CD14-positive monocyte (primary cell): ENCODE results near the gene SLC12A7. TPM values are rescaled to one million over a fixed set of nuclear protein-coding genes. Genes with fewer than 3 reads are reported as not detected.

Source experiments
- DNase-seq, 3 donors: peaks; one replicate each; pipeline ENCODE4 v3.0.0-alpha.2; 2011 to 2022
- H2AFZ ChIP-seq: 2 replicates; pipeline ENCODE4 v1.6.0; 2012; ENCODE audit warnings: mild to moderate bottlenecking, low read depth, low read length, inconsistent platforms; ENCODE audit not compliant: insufficient read depth, poor library complexity, severe bottlenecking
- H3K27ac ChIP-seq, 2 donors: 1 replicate in 1 of 2; 2 replicates in 1 of 2; pipeline ENCODE4 v1.5.1; 2012 to 2013; ENCODE audit warnings: low read length in 2 of 2, control low read depth in 1 of 2, inconsistent platforms in 1 of 2, low read depth in 1 of 2, mild to moderate bottlenecking in 1 of 2
- H3K27me3 ChIP-seq, 2 donors: one replicate each; pipeline versions ENCODE4 v1.6.0 to v1.6.1; 2011 to 2013; ENCODE audit warnings: low read length in 2 of 2; ENCODE audit not compliant: control insufficient read depth in 2 of 2, insufficient read depth in 2 of 2
- H3K36me3 ChIP-seq, 2 donors: replicated peaks in 1 of 2; 1 replicate in 1 of 2; 2 replicates in 1 of 2; pipeline versions ENCODE4 v1.5.1 to v1.6.1; 2012 to 2013; ENCODE audit warnings: low read length in 2 of 2, control low read depth in 1 of 2, inconsistent platforms in 1 of 2, mild to moderate bottlenecking in 1 of 2; ENCODE audit not compliant: insufficient read depth in 2 of 2, control insufficient read depth in 1 of 2
- H3K4me1 ChIP-seq, 2 donors: 1 replicate in 1 of 2; 2 replicates in 1 of 2; pipeline versions ENCODE4 v1.5.1 to v1.6.1; 2012 to 2013; ENCODE audit warnings: low read length in 2 of 2, control low read depth in 1 of 2, inconsistent platforms in 1 of 2, mild to moderate bottlenecking in 1 of 2, moderate library complexity in 1 of 2; ENCODE audit not compliant: insufficient read depth in 2 of 2, control insufficient read depth in 1 of 2
- H3K4me2 ChIP-seq: replicated peaks from 2 replicates; pipeline ENCODE3; 2012; ENCODE audit warnings: low read length, moderate library complexity, mild to moderate bottlenecking; ENCODE audit not compliant: poor library complexity, severe bottlenecking; ENCODE audit errors: extremely low read depth
- H3K4me3 ChIP-seq, 3 experiments: fragments of 200-600 bp in 1 of 3; sonication (generic) in 1 of 3; replicated peaks in 1 of 3; 1 replicate in 2 of 3; 2 replicates in 1 of 3; pipeline ENCODE4 v1.5.1; 2011 to 2013; ENCODE audit warnings: low read length in 3 of 3, mild to moderate bottlenecking in 3 of 3, control low read depth in 2 of 3, low read depth in 2 of 3, inconsistent platforms in 1 of 3, moderate library complexity in 1 of 3
- H3K79me2 ChIP-seq: 2 replicates; pipeline ENCODE4 v1.6.0; 2012; ENCODE audit warnings: mild to moderate bottlenecking, control low read depth, inconsistent platforms, low read length, moderate library complexity; ENCODE audit not compliant: insufficient read depth
- H3K9ac ChIP-seq: 2 replicates; pipeline ENCODE4 v1.6.0; 2017; ENCODE audit warnings: low read length, mild to moderate bottlenecking; ENCODE audit not compliant: insufficient read depth, poor library complexity, severe bottlenecking
- H3K9me3 ChIP-seq, 2 donors: replicated peaks in 1 of 2; 1 replicate in 1 of 2; 2 replicates in 1 of 2; pipeline versions ENCODE4 v1.5.1 to v1.6.1; 2012 to 2013; ENCODE audit warnings: low read length in 2 of 2, control low read depth in 1 of 2; ENCODE audit not compliant: control insufficient read depth in 1 of 2, insufficient read depth in 1 of 2
- H4K20me1 ChIP-seq: 2 replicates; pipeline ENCODE4 v1.6.0; 2012; ENCODE audit warnings: mild to moderate bottlenecking, low read length, control low read depth, moderate library complexity; ENCODE audit not compliant: insufficient read depth
- H3K27ac Mint-ChIP-seq, 7 donors: one replicate each; pipeline ENCODE4 v1.8.0; 2020; ENCODE audit warnings: mild to moderate bottlenecking in 7 of 7, mixed read lengths in 7 of 7, moderate library complexity in 6 of 7, inconsistent platforms in 2 of 7
- H3K27me3 Mint-ChIP-seq, 3 donors: one replicate each; pipeline ENCODE4 v1.8.0; 2021 to 2022; ENCODE audit warnings: low read depth in 3 of 3, mild to moderate bottlenecking in 3 of 3, mixed read lengths in 3 of 3, moderate library complexity in 3 of 3, inconsistent platforms in 1 of 3
- H3K36me3 Mint-ChIP-seq, 2 donors: one replicate each; pipeline ENCODE4 v1.8.0; 2020; ENCODE audit warnings: mixed read lengths in 2 of 2, inconsistent platforms in 1 of 2, mild to moderate bottlenecking in 1 of 2
- H3K4me1 Mint-ChIP-seq: one replicate; pipeline ENCODE4 v1.8.0; 2020; ENCODE audit warnings: mild to moderate bottlenecking, mixed read lengths
- H3K4me3 Mint-ChIP-seq, 2 donors: one replicate each; pipeline ENCODE4 v1.8.0; 2020; ENCODE audit warnings: mild to moderate bottlenecking in 2 of 2, mixed read lengths in 2 of 2, moderate library complexity in 1 of 2
- H3K9me3 Mint-ChIP-seq, 7 donors: one replicate each; pipeline ENCODE4 v1.8.0; 2020 to 2022; ENCODE audit warnings: mixed read lengths in 7 of 7, mild to moderate bottlenecking in 6 of 7, moderate library complexity in 6 of 7, inconsistent platforms in 2 of 7
- CTCF ChIP-seq: fragments of 200-600 bp; IDR thresholded peaks from one replicate; pipeline ENCODE4 v1.8.0; 2022; ENCODE audit warnings: antibody characterized with exemption, mild to moderate bottlenecking
- WGBS: methylation state at CpG from one replicate; pipeline ENCODE4 v1.1.5; 2013; ENCODE audit warnings: missing lambda C conversion rate; ENCODE audit not compliant: insufficient coverage; 5-methylcytosine and 5-hydroxymethylcytosine counted together
- intact Hi-C, 2 donors: fragments of 100-400 bp; cut with micrococcal nuclease; formaldehyde crosslinking; loops; one replicate each; pipeline versions ENCODE4 v1.15.0 to v1.15.1; 2023
- polyA plus RNA-seq, 3 donors: library from polyadenylated mRNA; depleted of rRNA in 1 of 3; unstranded in 2 of 3; stranded (reverse) in 1 of 3; fragments of 300-500 nt in 2 of 3; fragments of >200 nt in 1 of 3; fragmentation: Illumina TruSeq in 2 of 3; gene quantifications; 1 replicate in 2 of 3; 2 replicates in 1 of 3; pipeline ENCODE4 v1.2.3, GENCODE V29; 2012 to 2021

The SLC12A7 gene
- polyA plus RNA-seq, 3 donors = 8.2 to 31.2 (median 12.5) TPM

DNA sequence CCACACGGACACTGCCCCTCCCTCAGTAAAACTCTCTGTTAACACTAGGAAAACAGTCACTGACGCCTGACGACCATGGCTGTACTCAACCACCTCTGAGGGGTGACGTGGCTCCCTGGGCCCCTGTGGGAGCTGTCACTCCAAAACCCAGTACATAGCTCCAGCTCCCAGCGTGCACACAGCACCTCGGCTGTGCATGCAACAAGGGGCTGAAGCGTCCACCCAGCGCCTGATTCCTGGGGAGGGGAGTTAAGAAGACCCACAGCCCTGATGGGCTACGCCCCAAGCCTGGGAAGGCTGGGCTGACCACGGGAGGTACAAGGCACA is 36.3 kb downstream of the SLC12A7 start:
- H3K9me3 ChIP-seq = no peaks in the 10 kb centered on the region
- peaks cover 22 to 36% of the 10 kb centered on the region in 2 donors for H3K36me3 ChIP-seq
- DNase-seq = no peak
- H4K20me1 ChIP-seq = peaks cover 9% of the 10 kb centered on the region
- H3K36me3 Mint-ChIP-seq = peaks cover 25 to 44% of the 10 kb centered on the region in 2 donors
- no peak for TF ChIP-seq CTCF
- H3K4me1 Mint-ChIP-seq = no peaks in the 10 kb centered on the region
- H3K9me3 Mint-ChIP-seq = no peaks in the 10 kb centered on the region
- no peak overlapping the region for H3K4me3 ChIP-seq
- peak overlapping the region in 2 of 7 donors; percentile 25 to 42 for H3K27ac Mint-ChIP-seq
- H3K4me1 ChIP-seq = no peaks in the 10 kb centered on the region
- intact Hi-C loops = no loop called here
- H3K9ac ChIP-seq = no peak overlapping the region
- H3K27me3 ChIP-seq = no peaks in the 10 kb centered on the region
- H3K79me2 ChIP-seq = no peaks in the 10 kb centered on the region
- H3K4me3 Mint-ChIP-seq = no peak overlapping the region
- WGBS = 96% methylated on average over 7 of the region's 10 CpGs
- H3K27ac ChIP-seq = no peak overlapping the region
- H3K4me2 ChIP-seq = no peak overlapping the region
- H3K27me3 Mint-ChIP-seq = no peaks in the 10 kb centered on the region
- H2AFZ ChIP-seq = no peak overlapping the region

DNA sequence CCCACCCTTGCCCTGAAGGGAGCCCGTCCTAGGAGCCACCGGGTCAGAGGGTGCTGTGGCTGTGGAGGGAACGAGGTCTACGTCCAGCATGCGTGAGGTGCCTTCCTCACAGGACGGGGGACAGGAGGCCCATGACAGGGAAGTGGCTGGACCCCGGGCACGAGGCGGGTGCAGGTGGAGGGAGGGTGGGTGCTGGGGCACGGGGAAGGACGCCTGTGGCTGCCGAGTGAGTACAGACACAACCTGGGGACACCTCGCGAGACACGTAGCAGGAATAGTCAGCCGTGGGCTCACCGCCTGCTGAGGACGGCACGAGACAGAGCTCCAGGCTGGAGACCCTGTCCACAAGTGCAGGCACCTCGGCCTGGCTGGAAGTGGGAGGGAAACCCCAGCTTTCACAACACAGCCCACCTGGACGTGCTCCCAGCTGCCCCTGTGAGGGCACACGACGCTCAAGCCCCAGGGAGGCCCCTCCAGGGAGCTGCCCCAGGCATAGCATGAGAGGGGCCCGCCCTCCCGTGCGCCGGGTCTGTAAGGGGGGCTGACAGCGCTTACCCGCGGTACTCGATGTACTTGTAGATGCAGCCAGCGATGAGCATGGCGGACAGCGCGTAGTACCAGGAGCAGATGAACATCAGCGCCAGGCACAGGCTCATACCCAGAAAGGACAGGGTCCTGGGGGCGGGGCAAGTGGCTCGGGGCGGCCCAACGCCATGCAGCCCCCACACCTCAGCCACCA is 36.9 kb downstream of the SLC12A7 start:
- Histone ChIP-seq H3K4me3 (no peak overlapping the region), H2AFZ (no peak overlapping the region), H3K36me3 (peaks cover 22 to 36% of the 10 kb centered on the region in 2 donors), H4K20me1 (peaks cover 8% of the 10 kb centered on the region), H3K4me1 (no peaks in the 10 kb centered on the region), H3K79me2 (no peaks in the 10 kb centered on the region), H3K27me3 (no peaks in the 10 kb centered on the region), H3K9ac (no peak overlapping the region), H3K9me3 (no peaks in the 10 kb centered on the region), H3K4me2 (no peak overlapping the region), H3K27ac (no peak overlapping the region)
- 95% methylated on average over 35 of the region's 40 CpGs for WGBS
- Mint-ChIP-seq H3K36me3 (peaks cover 25 to 44% of the 10 kb centered on the region in 2 donors), H3K9me3 (no peaks in the 10 kb centered on the region), H3K27ac (peak overlapping the region in 1 of 7 donors; percentile 42), H3K4me3 (no peak overlapping the region), H3K27me3 (no peaks in the 10 kb centered on the region), H3K4me1 (no peaks in the 10 kb centered on the region)
- no peak for DNase-seq
- no peak for TF ChIP-seq CTCF
- intact Hi-C loops = no loop called here
